ENCODE results near the gene C3orf62. TPM values are rescaled to one million over a fixed set of nuclear protein-coding genes. Genes with fewer than 3 reads are reported as not detected.
"Not testable (repeated sequence)": the region's sequence is repeated elsewhere in the genome, so short reads cannot be mapped to it uniquely, and the experiment has no call there.

Gene C3orf62
- total RNA-seq, 3 donors from 2014 or later: 4.2 to 5.1 (median 4.3) TPM

GRCh38 chr3:49244581-49245205 lies 32.3 kb downstream of the C3orf62 start:
- intact Hi-C loops (cut with DNase I; ENCODE audit: low total_unique reads): no loop called here
- TF ChIP-seq CTCF (IDR thresholded peaks at IDR 0.05) (no peak), POLR2AphosphoS5 (IDR thresholded peaks at IDR 0.05) (no peak), POLR2A (IDR thresholded peaks at IDR 0.05) (no peak)
- Histone ChIP-seq H3K27me3 (no peaks in the 10 kb centered on the region), H3K36me3 (no peaks in the 10 kb centered on the region), H3K9me3 (no peaks in the 10 kb centered on the region), H3K27ac (no peak overlapping the region), H3K4me3 (no peak overlapping the region), H3K4me1 (no peaks in the 10 kb centered on the region)
- no peak for DNase-seq (ENCODE audit: low spot score in 2 of 2)

GRCh38 chr3:49240091-49240490 lies 36.9 kb downstream of the C3orf62 start:
- H3K9me3 ChIP-seq; H3K36me3 ChIP-seq; intact Hi-C loops (cut with DNase I; ENCODE audit: low total_unique reads); DNase-seq (ENCODE audit: low spot score in 2 of 2); H3K27me3 ChIP-seq; H3K4me3 ChIP-seq; H3K4me1 ChIP-seq: not testable (repeated sequence)
- H3K27ac ChIP-seq: peak overlapping the region in 1 of 2 donors; percentile 4

- Histone ChIP-seq H3K27ac (peak overlapping the region; percentile 31 to 75), H3K36me3 (no peaks in the 10 kb centered on the region), H3K9me3 (peaks cover 3 to 6% of the 10 kb centered on the region in 2 donors), H3K27me3 (no peaks in the 10 kb centered on the region), H3K4me1 (no peaks in the 10 kb centered on the region), H3K4me3 (no peak overlapping the region)
- DNase-seq (ENCODE audit: low spot score in 2 of 2): no peak
- no peak for TF ChIP-seq CTCF (IDR thresholded peaks at IDR 0.05)
- peak in 2 of 3 donors; percentile 66 to 76 for TF ChIP-seq POLR2AphosphoS5 (IDR thresholded peaks at IDR 0.05)
- TF ChIP-seq POLR2A (IDR thresholded peaks at IDR 0.05): no peak
- intact Hi-C loops (cut with DNase I; ENCODE audit: low total_unique reads): no loop called here
These were observed 38.5 kb downstream of the C3orf62 start for GRCh38 chr3:49238274-49239127.

- no peak for DNase-seq (ENCODE audit: low spot score in 2 of 2)
- Histone ChIP-seq H3K4me1 (no peaks in the 10 kb centered on the region), H3K27me3 (no peaks in the 10 kb centered on the region), H3K27ac (no peak overlapping the region), H3K4me3 (no peak overlapping the region), H3K36me3 (no peaks in the 10 kb centered on the region), H3K9me3 (peaks cover 8 to 18% of the 10 kb centered on the region in 2 donors)
- TF ChIP-seq POLR2A (IDR thresholded peaks at IDR 0.05) (no peak), POLR2AphosphoS5 (IDR thresholded peaks at IDR 0.05) (no peak), CTCF (IDR thresholded peaks at IDR 0.05) (no peak)
- intact Hi-C loops (cut with DNase I; ENCODE audit: low total_unique reads): no loop called here
These were observed 39.7 kb downstream of the C3orf62 start for GRCh38 chr3:49237344-49237743.

- TF ChIP-seq POLR2AphosphoS5 (IDR thresholded peaks at IDR 0.05) (no peak), CTCF (IDR thresholded peaks at IDR 0.05) (no peak), POLR2A (IDR thresholded peaks at IDR 0.05) (no peak)
- no peaks in the 10 kb centered on the region for H3K27me3 ChIP-seq
- H3K27ac ChIP-seq: no peak overlapping the region
- intact Hi-C loops (cut with DNase I; ENCODE audit: low total_unique reads): no loop called here
- H3K4me1 ChIP-seq: no peaks in the 10 kb centered on the region
- H3K9me3 ChIP-seq: peaks cover 8 to 24% of the 10 kb centered on the region in 2 donors
- H3K36me3 ChIP-seq: no peaks in the 10 kb centered on the region
- DNase-seq (ENCODE audit: low spot score in 2 of 2): no peak
- no peak overlapping the region for H3K4me3 ChIP-seq
These were observed 40.8 kb downstream of the C3orf62 start for GRCh38 chr3:49236226-49236625.

- H3K9me3 ChIP-seq: peaks cover 46 to 55% of the 10 kb centered on the region in 2 donors
These were observed 48.2 kb downstream of the C3orf62 start for GRCh38 chr3:49228817-49229216.

More at GRCh38 chr3:49228817-49229216, 48.2 kb downstream of the C3orf62 start:
- H3K4me3 ChIP-seq; H3K36me3 ChIP-seq; H3K27ac ChIP-seq; H3K27me3 ChIP-seq; DNase-seq (ENCODE audit: low spot score in 2 of 2); intact Hi-C loops (cut with DNase I; ENCODE audit: low total_unique reads); H3K4me1 ChIP-seq: not testable (repeated sequence)

All from breast epithelium (tissue), 4 donors.